HG03103 (cell line): ENCODE results near the gene HACD4.
"Not testable (repeated sequence)": the region's sequence is repeated elsewhere in the genome, so short reads cannot be mapped to it uniquely, and the experiment has no call there.

Experiments
- ATAC-seq: cut with Tn5 transposase; IDR thresholded peaks from one replicate; pipeline ENCODE4 v1.9.1; 2021; ENCODE audit warnings: low read depth; ENCODE audit not compliant: unreplicated experiment

Gene HACD4

GRCh38 chr9:20974191-20974938 is 57.1 kb downstream of the HACD4 start:
- not testable (repeated sequence) for ATAC-seq

DNA sequence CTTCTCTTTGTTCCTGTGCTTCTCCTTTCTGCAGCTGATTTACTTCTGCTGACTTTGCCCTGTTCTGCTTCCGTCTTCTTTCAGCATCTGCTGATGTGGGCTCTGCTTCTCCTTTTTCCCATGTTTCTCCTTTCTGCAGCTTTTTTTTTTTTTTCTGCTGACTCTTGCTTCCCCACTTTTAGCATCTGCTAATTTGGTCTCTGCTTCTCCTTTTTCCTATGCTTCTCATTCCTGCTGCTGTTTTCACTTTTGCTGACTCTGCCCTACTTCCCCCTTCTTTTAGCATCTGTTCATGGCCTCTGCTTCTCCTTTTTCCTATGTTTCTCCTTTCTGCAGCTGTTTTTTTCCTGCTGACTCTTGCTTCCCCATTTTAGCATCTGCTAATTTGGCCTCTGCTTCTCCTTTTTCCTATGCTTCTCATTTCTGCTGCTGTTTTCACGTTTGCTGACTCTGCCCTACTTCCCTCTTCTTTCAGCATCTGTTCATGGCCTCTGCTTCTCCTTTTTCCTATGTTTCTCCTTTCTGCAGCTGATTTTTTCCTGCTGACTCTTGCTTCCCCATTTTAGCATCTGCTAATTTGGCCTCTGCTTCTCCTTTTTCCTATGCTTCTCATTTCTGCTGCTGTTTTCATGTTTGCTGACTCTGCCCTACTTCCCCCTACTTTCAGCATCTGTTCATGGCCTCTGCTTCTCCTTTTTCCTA is 58.0 kb downstream of the HACD4 start:
- ATAC-seq = not testable (repeated sequence)

DNA sequence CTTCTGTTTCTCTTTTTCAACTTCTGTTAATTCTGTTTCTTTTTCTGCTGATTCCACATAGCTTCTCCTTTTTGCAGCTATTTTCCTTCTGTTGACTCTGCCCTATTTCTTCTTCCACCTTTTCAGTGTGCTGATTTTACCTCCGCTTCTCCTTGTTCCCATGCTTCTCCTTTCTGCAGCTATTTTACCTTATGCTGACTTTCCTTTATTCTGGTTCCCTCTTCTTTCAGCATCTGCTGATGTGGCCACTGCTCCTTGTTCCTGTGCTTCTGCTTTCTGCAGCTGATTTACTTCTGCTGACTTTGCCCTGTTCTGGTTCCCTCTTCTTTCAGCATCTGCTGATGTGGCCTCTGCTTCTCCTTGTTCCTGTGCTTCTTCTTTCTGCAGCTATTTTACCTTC is 58.8 kb downstream of the HACD4 start:
- ATAC-seq = no peak

DNA sequence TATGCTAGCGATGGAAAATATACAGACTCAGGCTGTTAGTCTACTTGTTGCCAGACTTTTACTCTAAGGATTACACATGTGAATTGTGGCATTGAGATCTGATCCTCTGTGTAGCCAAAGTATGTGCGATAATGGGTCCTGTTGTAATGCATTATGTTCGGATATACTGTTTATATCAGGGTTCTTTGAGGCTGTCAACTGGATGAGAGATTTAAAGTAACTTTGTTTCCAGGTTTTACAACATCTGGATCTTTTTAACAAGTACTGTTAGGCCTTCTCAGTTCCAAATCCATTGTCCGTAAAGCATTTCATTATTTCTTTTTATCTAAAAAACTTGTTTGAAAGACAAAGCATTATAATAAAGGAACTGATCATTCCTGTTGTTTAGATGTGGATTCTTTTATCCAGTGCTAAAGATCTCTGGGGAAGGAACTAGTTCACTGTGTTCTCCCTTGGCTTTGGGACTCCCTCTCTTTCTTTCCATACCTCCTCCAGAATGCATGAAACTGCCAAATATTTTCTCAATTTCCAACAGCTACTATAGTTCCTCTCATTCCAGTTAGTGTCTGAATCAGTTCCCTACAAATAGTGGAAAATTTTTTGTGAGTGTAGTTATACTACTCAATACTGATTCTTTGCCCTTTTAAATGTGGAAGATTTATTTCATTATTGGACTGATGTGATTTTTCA is 68.8 kb downstream of the HACD4 start:
- no peak for ATAC-seq

DNA sequence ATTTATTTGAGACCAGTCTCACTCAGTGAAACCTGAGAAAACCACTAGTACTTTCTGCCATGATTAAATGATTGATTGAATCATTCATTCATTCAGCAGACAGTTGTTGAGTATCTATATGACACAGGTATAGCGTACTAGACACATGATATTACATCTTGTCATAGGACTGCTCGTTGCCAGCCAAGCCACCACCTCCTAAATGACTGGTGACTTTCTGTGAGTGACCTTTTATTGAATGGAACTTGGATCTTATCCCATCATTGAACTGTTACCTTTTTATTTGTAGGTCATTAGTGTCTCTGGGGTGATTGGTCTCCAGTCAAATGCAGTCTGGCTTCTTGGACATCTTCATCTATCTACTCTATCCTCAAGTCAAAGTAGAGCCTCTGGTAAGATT is 80.7 kb downstream of the HACD4 start:
- ATAC-seq = no peak
